Heart left ventricle (tissue), 13 donors: ENCODE measurements around the gene NAT16.

ENCODE experiments used
- CTCF ChIP-seq, 12 donors: fragments of 200-600 bp; sonication (generic) in 4 of 12; IDR thresholded peaks; one replicate each; pipeline versions ENCODE4 v1.5.0 to v1.8.0; 2018 to 2022; ENCODE audit warnings: antibody characterized with exemption in 12 of 12, mild to moderate bottlenecking in 5 of 12
- POLR2A ChIP-seq, 2 donors: fragments of 450-650 bp; IDR thresholded peaks; one replicate each; pipeline ENCODE4 v1.6.1; 2017; ENCODE audit warnings: antibody characterized with exemption in 2 of 2, mild to moderate bottlenecking in 2 of 2, moderate library complexity in 2 of 2
- donor health status: ischemic (EF 13 %, LVEDD 7.1; RV severe dilation, severe dysfunction).
- donor health status: DM: no; HTN: yes; CAD: no.
- donor health status: DM: no; HTN: no; CAD: no.
- donor health status: ischemic (EF 25% LVEDD 6.9; RV normal size, moderate dysfunction).
- donor health status: ischemic (EF 25% LVEDD 5.7; RV mildly dilated, moderate dysfunction).
- donor health status: ischemic (EF 35%, LVEDD 5.7; RV mildly dilated, moderate dysfunction).
- donor health status: nonischemic (EF 11% LVEDD 7.7; RV severe dilation, severe dysfunction).
- donor health status: DM: yes; HTN: yes; CAD: no.
- donor health status: PGD.
- donor health status: ischemic (EF 29% LVEDD 5.4; RV normal size, mild dysfunction).
- donor health status: nonischemic (EF 23%, LVEDD 6.1; RV moderate dilation, normal function).

GRCh38 chr7:101166909-101167644 lies 13.0 kb downstream of the NAT16 start:
- TF ChIP-seq CTCF (IDR thresholded peaks at IDR 0.05) = no peak
- TF ChIP-seq POLR2A (IDR thresholded peaks at IDR 0.05) = no peak
